Sciatic nerve (tissue), 2 donors: ENCODE results near the gene EXOSC7. TPM values are rescaled to one million over a fixed set of nuclear protein-coding genes. Genes with fewer than 3 reads are reported as not detected.
"Not testable (repeated sequence)": the region's sequence is repeated elsewhere in the genome, so short reads cannot be mapped to it uniquely, and the experiment has no call there.

Experiments
- ATAC-seq: fragments of 200-7000 bp; cut with Tn5 transposase; one replicate; pipeline ENCODE4 v1.9.1; 2020; ENCODE audit warnings: mild to moderate bottlenecking, moderate library complexity
- DNase-seq: peaks from one replicate; pipeline ENCODE4 v3.0.0-alpha.2; 2020; ENCODE audit warnings: low spot score
- intact Hi-C: fragments of 100-400 bp; cut with DNase I; formaldehyde crosslinking; loops from one replicate; pipeline ENCODE4 v1.14.2; 2022
- total RNA-seq: library from RNA; stranded (reverse); fragmentation: NEBNext Ultra II Directional; extraction: Animal tissue kit (Norgen Biotek cat#: 25700); gene quantifications from one replicate; pipeline ENCODE4 v1.2.1, GENCODE V29; 2021
- donor health status: DM: no; HTN: no; CAD: no.
- donor health status: DM: no; HTN: no; CAD: no.

EXOSC7 gene
- total RNA-seq = 36.9 TPM

GRCh38 chr3:44976002-44976815 is at the start of gene EXOSC7, which contains the start of gene ZDHHC3:
Gene EXOSC7, plus strand, starts transcription at chr3:44976244. Its CDS starts 34 bp downstream, at chr3:44976278.
Gene ZDHHC3, minus strand, starts transcription at chr3:44976174. Its CDS starts 16,738 bp downstream, at chr3:44959436.
- intact Hi-C loops = no loop called here
- peak; percentile 97 for ATAC-seq
- peak; percentile 91 for DNase-seq

GRCh38 chr3:44926921-44927320 is 49.1 kb upstream of the EXOSC7 start:
- intact Hi-C loops = no loop called here
- ATAC-seq = no peak
- DNase-seq = no peak

- DNase-seq (no peak), ATAC-seq (no peak)
Measured at GRCh38 chr3:44927371-44927770, 48.7 kb upstream of the EXOSC7 start.

GRCh38 chr3:44929782-44930181 is 46.3 kb upstream of the EXOSC7 start:
- ATAC-seq (no peak), DNase-seq (no peak)
- intact Hi-C loops = no loop called here

More at GRCh38 chr3:44927371-44927770, 48.7 kb upstream of the EXOSC7 start:
- intact Hi-C loops = no loop called here

- DNase-seq = no peak
- intact Hi-C loops = no loop called here
- no peak for ATAC-seq
Measured at GRCh38 chr3:44930911-44931310, 45.1 kb upstream of the EXOSC7 start.

- DNase-seq (no peak), ATAC-seq (no peak)
- intact Hi-C loops = no loop called here
Measured at GRCh38 chr3:44931791-44932190, 44.3 kb upstream of the EXOSC7 start.

- intact Hi-C loops = no loop called here
- no peak for DNase-seq
- no peak for ATAC-seq
Measured at GRCh38 chr3:44932271-44932670, 43.8 kb upstream of the EXOSC7 start.

- ATAC-seq (no peak), DNase-seq (no peak)
- intact Hi-C loops = no loop called here
Measured at GRCh38 chr3:44932986-44933944, 42.8 kb upstream of the EXOSC7 start.

GRCh38 chr3:44939581-44940036 is 36.4 kb upstream of the EXOSC7 start:
- DNase-seq (no peak), ATAC-seq (no peak)
- intact Hi-C loops = no loop called here

GRCh38 chr3:44942202-44942921 is 33.7 kb upstream of the EXOSC7 start:
- ATAC-seq (no peak), DNase-seq (no peak)
- intact Hi-C loops = no loop called here

- DNase-seq = no peak
- intact Hi-C loops = no loop called here
Measured at GRCh38 chr3:44948239-44948638, 27.8 kb upstream of the EXOSC7 start.

GRCh38 chr3:44949770-44950169 is 26.3 kb upstream of the EXOSC7 start:
- ATAC-seq, DNase-seq, intact Hi-C loops: not testable (repeated sequence)

More at GRCh38 chr3:44948239-44948638, 27.8 kb upstream of the EXOSC7 start:
- no peak for ATAC-seq

GRCh38 chr3:44950275-44950734 is 25.7 kb upstream of the EXOSC7 start:
- ATAC-seq (no peak), DNase-seq (no peak)
- intact Hi-C loops = no loop called here

GRCh38 chr3:44952689-44953088 is 23.4 kb upstream of the EXOSC7 start:
- DNase-seq (no peak), ATAC-seq (no peak)
- intact Hi-C loops = no loop called here

- DNase-seq (no peak), ATAC-seq (no peak)
- intact Hi-C loops = no loop called here
Measured at GRCh38 chr3:44954304-44954703, 21.7 kb upstream of the EXOSC7 start.

GRCh38 chr3:44954962-44955361 is 21.1 kb upstream of the EXOSC7 start:
- intact Hi-C loops = no loop called here
- DNase-seq (no peak), ATAC-seq (no peak)

- ATAC-seq (no peak), DNase-seq (no peak)
- intact Hi-C loops = no loop called here
Measured at GRCh38 chr3:44955917-44956316, 20.1 kb upstream of the EXOSC7 start.

- DNase-seq (no peak), ATAC-seq (no peak)
- intact Hi-C loops = no loop called here
Measured at GRCh38 chr3:44957986-44958385, 18.1 kb upstream of the EXOSC7 start.

GRCh38 chr3:44958386-44958785 is 17.7 kb upstream of the EXOSC7 start:
- ATAC-seq = no peak
- intact Hi-C loops = no loop called here
- no peak for DNase-seq
